Thoracic aorta (tissue), 2 donors: ENCODE data around the gene PTTG1IP2. TPM values are rescaled to one million over a fixed set of nuclear protein-coding genes. Genes with fewer than 3 reads are reported as not detected.

Source experiments
- ATAC-seq: fragments of 150-250 bp; one replicate; pipeline ENCODE4 v1.8.0; 2017; ENCODE audit warnings: low read depth; ENCODE audit not compliant: insufficient number of reproducible peaks, low FRiP score
- DNase-seq: peaks from one replicate; pipeline ENCODE4 v3.0.0-alpha.2; 2020; ENCODE audit warnings: low spot score
- H3K27ac ChIP-seq, 2 donors: fragments of 200-600 bp; sonication (generic); 1 replicate in 1 of 2; 2 replicates in 1 of 2; pipeline ENCODE4 v1.5.1; 2016; ENCODE audit warnings: mild to moderate bottlenecking in 2 of 2, moderate library complexity in 2 of 2
- H3K27me3 ChIP-seq: fragments of 200-600 bp; sonication (generic); replicated peaks from 2 replicates; pipeline ENCODE4 v1.6.0; 2016; ENCODE audit warnings: mild to moderate bottlenecking; ENCODE audit not compliant: insufficient read depth
- H3K36me3 ChIP-seq: fragments of 200-600 bp; sonication (generic); one replicate; pipeline ENCODE4 v1.5.1; 2016
- H3K4me1 ChIP-seq, 2 donors: fragments of 200-600 bp; sonication (generic); 1 replicate in 1 of 2; 2 replicates in 1 of 2; pipeline versions ENCODE4 v1.5.1 to v1.6.0; 2016; ENCODE audit warnings: low read depth in 2 of 2, mild to moderate bottlenecking in 1 of 2; ENCODE audit not compliant: control insufficient read depth in 1 of 2
- H3K4me3 ChIP-seq: fragments of 200-600 bp; sonication (generic); 2 replicates; pipeline ENCODE4 v1.5.1; 2016; ENCODE audit warnings: mild to moderate bottlenecking
- H3K9me3 ChIP-seq: fragments of 200-600 bp; sonication (generic); 2 replicates; pipeline ENCODE4 v1.5.1; 2016
- CTCF ChIP-seq: fragments of 200-600 bp; sonication (generic); IDR thresholded peaks from one replicate; pipeline ENCODE4 v1.5.1; 2019; ENCODE audit warnings: antibody characterized with exemption
- total RNA-seq, 2 donors: library from RNA; depleted of rRNA; stranded (reverse); fragments of >200 nt; gene quantifications; one replicate each; pipeline versions ENCODE4 v1.1.0 to v1.2.3, GENCODE V29; 2016

Gene PTTG1IP2
- not detected for total RNA-seq

- no peak for DNase-seq
- Histone ChIP-seq H3K27ac (no peak within 1 kb of the TSS), H3K27me3 (no peaks in the 10 kb centered on the region), H3K4me3 (no peak within 1 kb of the TSS), H3K4me1 (peaks cover 0 to 2% of the 10 kb centered on the region in 2 donors), H3K36me3 (no peaks in the 10 kb centered on the region), H3K9me3 (no peaks in the 10 kb centered on the region)
- no peak for TF ChIP-seq CTCF
- no peak for ATAC-seq
Measured at GRCh38 chr7:90469554-90469953, at the start of gene PTTG1IP2. TSS of gene PTTG1IP2 (plus strand) at chr7:90469639. CDS start at chr7:90469787, 148 bp downstream.

GRCh38 chr7:90421651-90422050 is 47.8 kb upstream of the PTTG1IP2 start:
- Histone ChIP-seq H3K36me3 (no peaks in the 10 kb centered on the region), H3K27me3 (no peaks in the 10 kb centered on the region), H3K27ac (no peak overlapping the region), H3K4me3 (no peak overlapping the region), H3K9me3 (no peaks in the 10 kb centered on the region), H3K4me1 (no peaks in the 10 kb centered on the region)
- DNase-seq (no peak), ATAC-seq (no peak)
- TF ChIP-seq CTCF, result no peak

GRCh38 chr7:90424720-90425119 is 44.7 kb upstream of the PTTG1IP2 start:
- DNase-seq, result no peak
- Histone ChIP-seq H3K4me3 (no peak overlapping the region), H3K4me1 (no peaks in the 10 kb centered on the region), H3K9me3 (no peaks in the 10 kb centered on the region), H3K27me3 (no peaks in the 10 kb centered on the region), H3K27ac (no peak overlapping the region), H3K36me3 (no peaks in the 10 kb centered on the region)
- no peak for TF ChIP-seq CTCF
- ATAC-seq, result no peak

- no peak for DNase-seq
- no peaks in the 10 kb centered on the region for H3K36me3 ChIP-seq
Measured at GRCh38 chr7:90425376-90425775, 44.1 kb upstream of the PTTG1IP2 start.

More at GRCh38 chr7:90425376-90425775, 44.1 kb upstream of the PTTG1IP2 start:
- H3K27ac ChIP-seq, result no peak overlapping the region
- H3K4me1 ChIP-seq, result no peaks in the 10 kb centered on the region
- no peak for TF ChIP-seq CTCF
- no peaks in the 10 kb centered on the region for H3K27me3 ChIP-seq
- no peaks in the 10 kb centered on the region for H3K9me3 ChIP-seq
- no peak overlapping the region for H3K4me3 ChIP-seq
- no peak for ATAC-seq
